HCT116 (cell line): ENCODE measurements around the gene THRA.

Experiments used
- EZH2 ChIP-seq: fragments of 200-600 bp; sonication (generic); IDR thresholded peaks from 2 replicates; pipeline ENCODE4 v1.6.1; 2017; ENCODE audit warnings: antibody characterized with exemption, mixed run types
- POLR2A ChIP-seq: IDR thresholded peaks from 2 replicates; pipeline ENCODE4 v1.7.0; 2011; ENCODE audit warnings: borderline replicate concordance; ENCODE audit not compliant: insufficient read depth, insufficient read length; ENCODE audit errors: extremely low read depth
- POLR2AphosphoS5 ChIP-seq: IDR thresholded peaks from 2 replicates; pipeline ENCODE4 v1.6.1; 2011; ENCODE audit warnings: mild to moderate bottlenecking, low read depth, low read length, moderate library complexity
- RAD21 ChIP-seq: IDR thresholded peaks from 2 replicates; pipeline ENCODE4 v1.6.1; 2012; ENCODE audit warnings: low read depth, mild to moderate bottlenecking
- TCF7L2 ChIP-seq: IDR thresholded peaks from 2 replicates; pipeline ENCODE4 v1.7.0; 2011; ENCODE audit warnings: borderline replicate concordance, inconsistent platforms; ENCODE audit not compliant: insufficient read depth, insufficient read length; ENCODE audit errors: extremely low read depth
- YY1 ChIP-seq: IDR thresholded peaks from 2 replicates; pipeline ENCODE4 v1.6.1; 2011; ENCODE audit warnings: low read length, low read depth, moderate library complexity, mild to moderate bottlenecking; ENCODE audit not compliant: insufficient replicate concordance; ENCODE audit errors: extremely low read depth
- TF ChIP-seq, protein P1 (sequence below), 3 experiments: fragments of 200-600 bp in 1 of 3; sonication (generic) in 1 of 3; IDR thresholded peaks in 2 of 3; conservative IDR thresholded peaks in 1 of 3; 2 replicates each; pipeline ENCODE4 v1.5.1; 2012 to 2017; ENCODE audit warnings: low read depth in 2 of 3, low read length in 2 of 3, antibody characterized with exemption in 1 of 3, borderline replicate concordance in 1 of 3, control low read depth in 1 of 3, mild to moderate bottlenecking in 1 of 3, mixed read lengths in 1 of 3, mixed run types in 1 of 3, moderate library complexity in 1 of 3; ENCODE audit not compliant: insufficient read depth in 1 of 3
- TF ChIP-seq, protein P2 (sequence below): IDR thresholded peaks from 2 replicates; pipeline ENCODE4 v1.6.1; 2012; ENCODE audit warnings: low read depth

DNA sequence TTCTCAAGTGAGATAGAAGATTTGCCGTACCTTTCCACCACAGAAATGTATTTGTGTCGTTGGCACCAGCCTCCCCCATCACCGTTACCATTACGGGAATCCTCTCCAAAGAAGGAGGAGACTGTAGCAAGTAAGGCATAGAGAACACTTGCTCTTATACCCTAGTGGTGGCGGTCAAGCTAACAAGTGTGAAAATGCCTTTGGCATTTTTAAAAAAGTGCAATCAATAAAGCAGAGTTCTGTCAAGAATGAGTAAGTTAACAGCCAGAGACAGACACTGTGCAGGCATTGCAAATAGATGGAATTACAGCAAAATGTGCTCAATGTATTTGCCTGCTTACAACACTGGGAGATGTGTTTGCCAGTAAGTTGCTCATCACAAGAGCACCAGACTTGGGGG, 66.7 kb downstream of the THRA start:
- TF ChIP-seq, protein P1, sequence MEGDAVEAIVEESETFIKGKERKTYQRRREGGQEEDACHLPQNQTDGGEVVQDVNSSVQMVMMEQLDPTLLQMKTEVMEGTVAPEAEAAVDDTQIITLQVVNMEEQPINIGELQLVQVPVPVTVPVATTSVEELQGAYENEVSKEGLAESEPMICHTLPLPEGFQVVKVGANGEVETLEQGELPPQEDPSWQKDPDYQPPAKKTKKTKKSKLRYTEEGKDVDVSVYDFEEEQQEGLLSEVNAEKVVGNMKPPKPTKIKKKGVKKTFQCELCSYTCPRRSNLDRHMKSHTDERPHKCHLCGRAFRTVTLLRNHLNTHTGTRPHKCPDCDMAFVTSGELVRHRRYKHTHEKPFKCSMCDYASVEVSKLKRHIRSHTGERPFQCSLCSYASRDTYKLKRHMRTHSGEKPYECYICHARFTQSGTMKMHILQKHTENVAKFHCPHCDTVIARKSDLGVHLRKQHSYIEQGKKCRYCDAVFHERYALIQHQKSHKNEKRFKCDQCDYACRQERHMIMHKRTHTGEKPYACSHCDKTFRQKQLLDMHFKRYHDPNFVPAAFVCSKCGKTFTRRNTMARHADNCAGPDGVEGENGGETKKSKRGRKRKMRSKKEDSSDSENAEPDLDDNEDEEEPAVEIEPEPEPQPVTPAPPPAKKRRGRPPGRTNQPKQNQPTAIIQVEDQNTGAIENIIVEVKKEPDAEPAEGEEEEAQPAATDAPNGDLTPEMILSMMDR (IDR thresholded peaks at IDR 0.05 in 2 of 3, conservative IDR thresholded peaks at IDR 0.05 in 1 of 3; ENCODE audit: borderline replicate concordance in 1 of 3, insufficient read depth in 1 of 3, low read depth in 2 of 3, low read length in 2 of 3) = 0 out of 6 replicates have a peak, but pooled peaks of 1 of the 3 experiments have one; percentile 19
- TF ChIP-seq EZH2 = no peak
- no peak for TF ChIP-seq RAD21
- TF ChIP-seq, protein P2, sequence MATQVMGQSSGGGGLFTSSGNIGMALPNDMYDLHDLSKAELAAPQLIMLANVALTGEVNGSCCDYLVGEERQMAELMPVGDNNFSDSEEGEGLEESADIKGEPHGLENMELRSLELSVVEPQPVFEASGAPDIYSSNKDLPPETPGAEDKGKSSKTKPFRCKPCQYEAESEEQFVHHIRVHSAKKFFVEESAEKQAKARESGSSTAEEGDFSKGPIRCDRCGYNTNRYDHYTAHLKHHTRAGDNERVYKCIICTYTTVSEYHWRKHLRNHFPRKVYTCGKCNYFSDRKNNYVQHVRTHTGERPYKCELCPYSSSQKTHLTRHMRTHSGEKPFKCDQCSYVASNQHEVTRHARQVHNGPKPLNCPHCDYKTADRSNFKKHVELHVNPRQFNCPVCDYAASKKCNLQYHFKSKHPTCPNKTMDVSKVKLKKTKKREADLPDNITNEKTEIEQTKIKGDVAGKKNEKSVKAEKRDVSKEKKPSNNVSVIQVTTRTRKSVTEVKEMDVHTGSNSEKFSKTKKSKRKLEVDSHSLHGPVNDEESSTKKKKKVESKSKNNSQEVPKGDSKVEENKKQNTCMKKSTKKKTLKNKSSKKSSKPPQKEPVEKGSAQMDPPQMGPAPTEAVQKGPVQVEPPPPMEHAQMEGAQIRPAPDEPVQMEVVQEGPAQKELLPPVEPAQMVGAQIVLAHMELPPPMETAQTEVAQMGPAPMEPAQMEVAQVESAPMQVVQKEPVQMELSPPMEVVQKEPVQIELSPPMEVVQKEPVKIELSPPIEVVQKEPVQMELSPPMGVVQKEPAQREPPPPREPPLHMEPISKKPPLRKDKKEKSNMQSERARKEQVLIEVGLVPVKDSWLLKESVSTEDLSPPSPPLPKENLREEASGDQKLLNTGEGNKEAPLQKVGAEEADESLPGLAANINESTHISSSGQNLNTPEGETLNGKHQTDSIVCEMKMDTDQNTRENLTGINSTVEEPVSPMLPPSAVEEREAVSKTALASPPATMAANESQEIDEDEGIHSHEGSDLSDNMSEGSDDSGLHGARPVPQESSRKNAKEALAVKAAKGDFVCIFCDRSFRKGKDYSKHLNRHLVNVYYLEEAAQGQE = no peak
- no peak for TF ChIP-seq TCF7L2
- no peak for TF ChIP-seq YY1
- TF ChIP-seq POLR2AphosphoS5 = no peak
- no peak for TF ChIP-seq POLR2A
